PC-3 (cell line): ENCODE results near the gene MLANA.

Experiments used
- EZH2 ChIP-seq: fragments of 300-600 bp; sonication (generic); IDR thresholded peaks from one replicate; pipeline ENCODE4 v1.6.1; 2017; ENCODE audit warnings: antibody characterized with exemption, mild to moderate bottlenecking, low read length; ENCODE audit not compliant: unreplicated experiment
- TF ChIP-seq, protein P1 (sequence below): fragments of 300-600 bp; sonication (generic); conservative IDR thresholded peaks from 2 replicates; pipeline ENCODE4 v1.5.1; 2017; ENCODE audit warnings: antibody characterized with exemption, low read depth, mild to moderate bottlenecking, low read length

DNA sequence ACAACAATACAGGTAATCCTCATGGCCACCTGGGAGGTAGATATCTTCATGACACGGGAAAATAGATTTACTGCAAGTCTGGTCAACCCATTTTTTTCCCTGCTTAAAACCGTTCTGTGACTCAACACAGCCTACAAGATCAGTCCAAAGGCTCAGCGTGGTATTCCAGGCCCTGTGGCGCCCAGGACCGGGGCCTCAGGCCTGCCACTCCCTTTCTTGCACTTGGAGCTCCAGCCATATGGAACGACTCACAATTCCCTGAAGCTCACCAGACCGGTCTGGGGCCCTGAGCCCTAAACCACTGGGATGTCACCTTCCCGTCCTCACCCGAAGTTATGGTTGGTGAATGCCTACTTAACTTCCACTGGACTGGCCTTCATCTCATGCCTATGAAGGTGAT lies 6.5 kb upstream of the MLANA start:
- TF ChIP-seq, protein P1, sequence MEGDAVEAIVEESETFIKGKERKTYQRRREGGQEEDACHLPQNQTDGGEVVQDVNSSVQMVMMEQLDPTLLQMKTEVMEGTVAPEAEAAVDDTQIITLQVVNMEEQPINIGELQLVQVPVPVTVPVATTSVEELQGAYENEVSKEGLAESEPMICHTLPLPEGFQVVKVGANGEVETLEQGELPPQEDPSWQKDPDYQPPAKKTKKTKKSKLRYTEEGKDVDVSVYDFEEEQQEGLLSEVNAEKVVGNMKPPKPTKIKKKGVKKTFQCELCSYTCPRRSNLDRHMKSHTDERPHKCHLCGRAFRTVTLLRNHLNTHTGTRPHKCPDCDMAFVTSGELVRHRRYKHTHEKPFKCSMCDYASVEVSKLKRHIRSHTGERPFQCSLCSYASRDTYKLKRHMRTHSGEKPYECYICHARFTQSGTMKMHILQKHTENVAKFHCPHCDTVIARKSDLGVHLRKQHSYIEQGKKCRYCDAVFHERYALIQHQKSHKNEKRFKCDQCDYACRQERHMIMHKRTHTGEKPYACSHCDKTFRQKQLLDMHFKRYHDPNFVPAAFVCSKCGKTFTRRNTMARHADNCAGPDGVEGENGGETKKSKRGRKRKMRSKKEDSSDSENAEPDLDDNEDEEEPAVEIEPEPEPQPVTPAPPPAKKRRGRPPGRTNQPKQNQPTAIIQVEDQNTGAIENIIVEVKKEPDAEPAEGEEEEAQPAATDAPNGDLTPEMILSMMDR = no peak
- TF ChIP-seq EZH2 = no peak
